GM12878 (cell line): ENCODE measurements around the gene GRIN3A. TPM values are rescaled to one million over a fixed set of nuclear protein-coding genes. Genes with fewer than 3 reads are reported as not detected.

Experiments used
- ATAC-seq: fragments of 200-7000 bp; cut with Tn5 transposase; 3 replicates; pipeline ENCODE4 v1.9.1; 2020; ENCODE audit warnings: mild to moderate bottlenecking, moderate library complexity
- BruUV-seq: library from RNA; stranded (reverse); fragments of 400-500 nt; replicated peaks from 2 replicates; lab custom pipeline; 2021; lab: Mats Ljungman, UMichigan
- CTCF ChIA-PET: fragments of 300-600 bp; sonication (Branson Sonifier 250); formaldehyde crosslinking; extraction: SDS; loops from one replicate; lab custom pipeline; 2021; ENCODE audit warnings: inconsistent platforms; lab: Yijun Ruan, JAX
- POLR2A ChIA-PET: fragments of 350-600 bp; formaldehyde crosslinking; extraction: SDS; loops from one replicate; lab custom pipeline; 2021; ENCODE audit warnings: inconsistent platforms; lab: Charles Lee
- RAD21 ChIA-PET: fragments of 300-600 bp; sonication (Branson Sonifier 250); formaldehyde crosslinking; loops from one replicate; lab custom pipeline; 2023; ENCODE audit warnings: antibody characterized with exemption; ENCODE audit not compliant: unreplicated experiment; lab: Charles Lee
- SMC1A ChIA-PET: fragments of 300-600 bp; sonication (Branson Sonifier 250); formaldehyde crosslinking; loops from one replicate; lab custom pipeline; 2023; ENCODE audit not compliant: unreplicated experiment, uncharacterized antibody; lab: Charles Lee
- DNase-seq: peaks from one replicate; pipeline ENCODE4 v3.0.0-alpha.2; 2011; ENCODE audit warnings: low read depth, low spot score
- FAIRE-seq: peaks from 3 replicates; lab custom pipeline; 2011; peaks lifted over from hg19 to GRCh38; lab: Jason Lieb, UNC
- H2AFZ ChIP-seq: 2 replicates; pipeline ENCODE4 v1.6.0; 2011; ENCODE audit warnings: low read depth, low read length, control low read depth; ENCODE audit not compliant: control insufficient read depth
- H3K27ac ChIP-seq: 2 replicates; pipeline ENCODE4 v1.5.1; 2011; ENCODE audit warnings: control low read depth; ENCODE audit not compliant: control insufficient read depth, insufficient read depth
- H3K27me3 ChIP-seq, 2 experiments: replicated peaks in 1 of 2; 2 replicates each; pipeline versions ENCODE4 v1.6.0 to v1.6.1; 2011; ENCODE audit warnings: low read length in 1 of 2; ENCODE audit not compliant: control insufficient read depth in 2 of 2, insufficient read depth in 2 of 2
- H3K36me3 ChIP-seq, 2 experiments: 2 replicates each; pipeline ENCODE4 v1.5.1; 2011; ENCODE audit warnings: low read length in 1 of 2; ENCODE audit not compliant: control insufficient read depth in 2 of 2, insufficient read depth in 2 of 2
- H3K4me1 ChIP-seq: 2 replicates; pipeline ENCODE4 v1.6.1; 2011; ENCODE audit warnings: mild to moderate bottlenecking, low read length, moderate library complexity, mixed read lengths; ENCODE audit not compliant: control insufficient read depth, insufficient read depth
- H3K4me2 ChIP-seq: 2 replicates; pipeline ENCODE4 v1.6.0; 2011; ENCODE audit warnings: control low read depth; ENCODE audit not compliant: control insufficient read depth, insufficient read depth
- H3K4me3 ChIP-seq: fragments of 200-600 bp; sonication (generic); 2 replicates; pipeline ENCODE4 v1.5.1; 2016
- H3K79me2 ChIP-seq: 2 replicates; pipeline ENCODE4 v1.6.0; 2011; ENCODE audit warnings: low read length; ENCODE audit not compliant: control insufficient read depth, insufficient read depth
- H3K9ac ChIP-seq: 2 replicates; pipeline ENCODE4 v1.8.0; 2011; ENCODE audit warnings: low read length, control low read depth, mixed read lengths; ENCODE audit not compliant: control insufficient read depth, insufficient read depth
- H3K9me3 ChIP-seq: replicated peaks from 3 replicates; pipeline ENCODE4 v1.5.1; 2011; ENCODE audit warnings: mild to moderate bottlenecking, low read length; ENCODE audit not compliant: control insufficient read depth, insufficient read depth
- H4K20me1 ChIP-seq: 2 replicates; pipeline ENCODE4 v1.6.0; 2011; ENCODE audit not compliant: control insufficient read depth, insufficient read depth
- BACH1 ChIP-seq: fragments of 450-650 bp; IDR thresholded peaks from 2 replicates; pipeline ENCODE4 v1.6.1; 2017; ENCODE audit warnings: mild to moderate bottlenecking, borderline replicate concordance
- ELK1 ChIP-seq: IDR thresholded peaks from 2 replicates; pipeline ENCODE4 v1.6.1; 2012; ENCODE audit warnings: low read depth, low read length, improper control_type of control experiment
- HSF1 ChIP-seq: fragments of 150-350 bp; IDR thresholded peaks from 2 replicates; pipeline ENCODE4 v1.6.1; 2014; ENCODE audit warnings: mild to moderate bottlenecking, low read depth, low read length
- NR2C1 ChIP-seq: fragments of 450-650 bp; IDR thresholded peaks from 2 replicates; pipeline ENCODE4 v1.6.1; 2017; ENCODE audit warnings: antibody characterized with exemption, mild to moderate bottlenecking, moderate library complexity
- POLR2AphosphoS2 ChIP-seq: IDR thresholded peaks from 2 replicates; pipeline ENCODE4 v1.6.1; 2011; ENCODE audit warnings: low read depth, mild to moderate bottlenecking, low read length, improper control_type of control experiment, moderate library complexity
- SKIL ChIP-seq: fragments of 450-650 bp; IDR thresholded peaks from 2 replicates; pipeline ENCODE4 v1.6.1; 2017; ENCODE audit warnings: mild to moderate bottlenecking, low read depth, inconsistent platforms; ENCODE audit not compliant: poor library complexity, severe bottlenecking
- ZNF592 ChIP-seq: fragments of 450-650 bp; IDR thresholded peaks from 2 replicates; pipeline ENCODE4 v1.6.1; 2017; ENCODE audit warnings: mild to moderate bottlenecking, moderate library complexity
- in situ Hi-C: fragments of 300-500 bp; cut with MboI; formaldehyde crosslinking; loops from 9 replicates; pipeline ENCODE4 v1.14.3; 2018; ENCODE audit warnings: mixed read lengths
- intact Hi-C: fragments of 100-400 bp; cut with micrococcal nuclease; formaldehyde crosslinking; loops from one replicate; pipeline ENCODE4 v1.14.2; 2022; ENCODE audit not compliant: unreplicated experiment
- polyA plus RNA-seq, 11 experiments: library from polyadenylated mRNA; depleted of rRNA in 4 of 11; unstranded in 6 of 11; stranded (reverse) in 5 of 11; fragments of >200 nt; fragmentation: Nextera tagmentation in 4 of 11; fragmentation: Illumina TruSeq in 1 of 11; extraction: Ambion mirVana in 4 of 11; extraction: Trizol in 1 of 11; gene quantifications; 1 replicate in 1 of 11; 2 replicates in 10 of 11; pipeline versions ENCODE4 v1.2.1 to v1.2.3, GENCODE V29; 2011 to 2016; ENCODE audit warnings: inconsistent platforms in 2 of 11, missing spikeins in 2 of 11, low read depth in 1 of 11
- total RNA-seq, 4 experiments: library from RNA; depleted of rRNA in 3 of 4; stranded (reverse); fragments of >200 nt in 3 of 4; fragmentation: Illumina TruSeq in 1 of 4; extraction: Trizol in 1 of 4; gene quantifications; 2 replicates each; pipeline versions ENCODE4 v1.2.1 to v1.2.3, GENCODE V29; 2013 to 2021

GRIN3A gene
- total and polyA plus RNA-seq, 10 of the 15 experiments (the other 5 are each of a cell fraction or from before 2014, with no cell fraction given) = 0.03 to 0.05 (median 0.04) TPM; not detected in 7

- no peak for TF ChIP-seq ELK1
- TF ChIP-seq NR2C1 = no peak
Observed at GRCh38 chr9:101592788-101593187, 145.7 kb downstream of the GRIN3A start (continued).

GRCh38 chr9:101591787-101592446 lies 146.5 kb downstream of the GRIN3A start:
- Histone ChIP-seq H3K9ac (no peak overlapping the region), H3K27me3 (peaks cover 0 to 3% of the 10 kb centered on the region in 2 experiments; a peak in 1 of 4 replicates), H3K79me2 (no peaks in the 10 kb centered on the region), H4K20me1 (no peaks in the 10 kb centered on the region), H3K4me2 (no peak overlapping the region), H3K4me1 (no peaks in the 10 kb centered on the region), H3K36me3 (no peaks in the 10 kb centered on the region), H3K9me3 (no peaks in the 10 kb centered on the region), H2AFZ (no peak overlapping the region), H3K4me3 (no peak overlapping the region), H3K27ac (no peak overlapping the region)
- in situ Hi-C loops (no loop called here), intact Hi-C loops (no loop called here)
- POLR2A ChIA-PET = no interaction called here
- FAIRE-seq (no peak), ATAC-seq (no peak), DNase-seq (no peak)
- CTCF ChIA-PET = interaction anchor here (1.6 to 1.9 kb wide), 2 partner anchors 9 to 12 kb away, joined by 5 to 6 read pairs; no protein-coding TSS in a partner anchor
- SMC1A ChIA-PET = no interaction called here
- RAD21 ChIA-PET = no interaction called here
- TF ChIP-seq HSF1 (no peak), ZNF592 (no peak), BACH1 (no peak), SKIL (no peak), POLR2AphosphoS2 (no peak)
- BruUV-seq = no TSS peak
